ENCODE results near the gene DPP6. TPM values are rescaled to one million over a fixed set of nuclear protein-coding genes. Genes with fewer than 3 reads are reported as not detected.

Gene DPP6
- total RNA-seq, 2 experiments from 2014 or later: not detected

- DNase-seq (ENCODE audit: low spot score): no peak
- Histone ChIP-seq H3K4me3 (ENCODE audit: low read depth, low read length, poor library complexity, severe bottlenecking) (no peak overlapping the region), H4K20me1 (ENCODE audit: insufficient read depth, low read length) (no peaks in the 10 kb centered on the region), H3K79me2 (ENCODE audit: insufficient read depth, low read depth, low read length) (no peaks in the 10 kb centered on the region), H3K4me1 (ENCODE audit: insufficient read depth, low read length, poor library complexity, severe bottlenecking) (no peaks in the 10 kb centered on the region), H3K4me2 (ENCODE audit: low read length) (no peak overlapping the region), H3K9me2 (ENCODE audit: insufficient read depth, low read length) (no peaks in the 10 kb centered on the region), H3K9me3 (ENCODE audit: low read length) (no peaks in the 10 kb centered on the region), H2AFZ (ENCODE audit: low read length) (no peak overlapping the region), H3K27ac (ENCODE audit: low read depth, low read length, poor library complexity, severe bottlenecking) (no peak overlapping the region), H3K36me3 (ENCODE audit: insufficient read depth, low read length) (no peaks in the 10 kb centered on the region)
- no TSS peak for BruUV-seq (replicated peaks)
- ChIA-PET POLR2A (no interaction called here), CTCF (ENCODE audit: unreplicated experiment) (no interaction called here)
- no peak for TF ChIP-seq CTCF (conservative IDR thresholded peaks at IDR 0.05; ENCODE audit: low read length)
- TF ChIP-seq EZH2phosphoT487 (IDR thresholded peaks at IDR 0.05; ENCODE audit: borderline replicate concordance, low read depth, low read length): no peak
- intact Hi-C loops (cut with micrococcal nuclease; ENCODE audit: unreplicated experiment): no loop called here
Observed at GRCh38 chr7:154769527-154769926, 717.3 kb downstream of the DPP6 start.

GRCh38 chr7:154770361-154770760 lies 718.2 kb downstream of the DPP6 start:
- H3K4me3 ChIP-seq (ENCODE audit: low read depth, low read length, poor library complexity, severe bottlenecking): no peak overlapping the region
- no peaks in the 10 kb centered on the region for H3K9me3 ChIP-seq (ENCODE audit: low read length)
- no peaks in the 10 kb centered on the region for H3K4me1 ChIP-seq (ENCODE audit: insufficient read depth, low read length, poor library complexity, severe bottlenecking)
- no peak overlapping the region for H3K27ac ChIP-seq (ENCODE audit: low read depth, low read length, poor library complexity, severe bottlenecking)
- ChIA-PET CTCF (ENCODE audit: unreplicated experiment) (no interaction called here), POLR2A (no interaction called here)
- DNase-seq (ENCODE audit: low spot score): no peak
- no peaks in the 10 kb centered on the region for H3K79me2 ChIP-seq (ENCODE audit: insufficient read depth, low read depth, low read length)
- no TSS peak for BruUV-seq (replicated peaks)
- H2AFZ ChIP-seq (ENCODE audit: low read length): no peak overlapping the region
- intact Hi-C loops (cut with micrococcal nuclease; ENCODE audit: unreplicated experiment): no loop called here
- no peak overlapping the region for H3K4me2 ChIP-seq (ENCODE audit: low read length)
- TF ChIP-seq EZH2phosphoT487 (IDR thresholded peaks at IDR 0.05; ENCODE audit: borderline replicate concordance, low read depth, low read length): no peak
- TF ChIP-seq CTCF (conservative IDR thresholded peaks at IDR 0.05; ENCODE audit: low read length): no peak
- no peaks in the 10 kb centered on the region for H3K36me3 ChIP-seq (ENCODE audit: insufficient read depth, low read length)
- no peaks in the 10 kb centered on the region for H3K9me2 ChIP-seq (ENCODE audit: insufficient read depth, low read length)
- H4K20me1 ChIP-seq (ENCODE audit: insufficient read depth, low read length): no peaks in the 10 kb centered on the region

GRCh38 chr7:154770962-154771361 lies 718.8 kb downstream of the DPP6 start:
- ChIA-PET CTCF (ENCODE audit: unreplicated experiment) (no interaction called here), POLR2A (no interaction called here)
- DNase-seq (ENCODE audit: low spot score): no peak
- no peaks in the 10 kb centered on the region for H3K9me2 ChIP-seq (ENCODE audit: insufficient read depth, low read length)
- intact Hi-C loops (cut with micrococcal nuclease; ENCODE audit: unreplicated experiment): no loop called here
- no peak overlapping the region for H2AFZ ChIP-seq (ENCODE audit: low read length)
- H3K36me3 ChIP-seq (ENCODE audit: insufficient read depth, low read length): no peaks in the 10 kb centered on the region
- no peaks in the 10 kb centered on the region for H4K20me1 ChIP-seq (ENCODE audit: insufficient read depth, low read length)
- H3K27ac ChIP-seq (ENCODE audit: low read depth, low read length, poor library complexity, severe bottlenecking): no peak overlapping the region
- no peaks in the 10 kb centered on the region for H3K4me1 ChIP-seq (ENCODE audit: insufficient read depth, low read length, poor library complexity, severe bottlenecking)
- H3K4me3 ChIP-seq (ENCODE audit: low read depth, low read length, poor library complexity, severe bottlenecking): no peak overlapping the region
- no peaks in the 10 kb centered on the region for H3K9me3 ChIP-seq (ENCODE audit: low read length)
- TF ChIP-seq EZH2phosphoT487 (IDR thresholded peaks at IDR 0.05; ENCODE audit: borderline replicate concordance, low read depth, low read length) (no peak), CTCF (conservative IDR thresholded peaks at IDR 0.05; ENCODE audit: low read length) (no peak)
- no peaks in the 10 kb centered on the region for H3K79me2 ChIP-seq (ENCODE audit: insufficient read depth, low read depth, low read length)
- no TSS peak for BruUV-seq (replicated peaks)
- no peak overlapping the region for H3K4me2 ChIP-seq (ENCODE audit: low read length)
